GM18505 (cell line): ENCODE data around the gene CD8B.
"Not testable (repeated sequence)": the region's sequence is repeated elsewhere in the genome, so short reads cannot be mapped to it uniquely, and the experiment has no call there.

ENCODE experiments used
- ATAC-seq: cut with Tn5 transposase; IDR thresholded peaks from one replicate; pipeline ENCODE4 v1.9.1; 2021; ENCODE audit not compliant: unreplicated experiment

Gene CD8B

DNA sequence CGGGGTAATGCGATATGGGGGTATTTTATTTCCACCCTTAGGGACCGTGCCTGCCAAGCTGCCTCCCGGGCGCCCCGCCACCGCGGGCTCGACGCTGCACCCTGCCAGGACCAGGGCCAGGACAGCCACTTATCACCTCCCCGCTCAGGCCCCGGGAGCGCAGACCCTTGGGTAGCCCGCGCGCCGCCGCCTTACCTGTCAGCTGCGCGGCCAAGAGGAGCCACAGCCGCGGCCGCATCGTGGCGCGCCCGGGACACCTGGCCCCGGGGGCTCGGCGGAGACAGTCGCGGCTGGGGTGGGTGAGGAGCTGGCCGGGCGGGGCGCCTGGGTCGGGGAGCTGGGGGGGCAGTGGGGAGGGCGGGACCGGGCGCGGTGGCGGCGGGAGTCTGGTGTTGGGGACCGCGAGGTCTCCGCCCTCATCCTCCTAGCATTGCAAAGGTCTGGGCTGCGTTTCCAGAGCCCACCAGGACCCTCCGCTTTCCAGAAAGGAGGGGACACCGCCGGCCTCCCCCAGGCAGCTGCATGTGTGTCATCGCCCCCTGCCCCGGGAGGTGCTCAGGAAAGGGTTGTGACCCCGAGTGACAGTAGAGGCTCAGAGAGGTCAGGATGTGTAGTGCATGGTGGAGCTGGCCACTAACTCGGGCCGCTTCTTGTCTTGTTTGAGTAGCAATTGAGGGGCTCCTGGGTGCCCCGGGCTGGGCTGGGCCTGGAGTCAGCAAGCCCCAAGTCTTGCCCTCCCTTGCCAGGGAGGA, at the start of gene CD8B:
CD8B (minus strand) TSS at position 259 of the 752 bp plus-strand sequence; CDS start at position 238, 21 bp downstream.
- ATAC-seq, result not testable (repeated sequence)

GRCh38 chr2:86905868-86906267, 44.2 kb upstream of the CD8B start:
- not testable (repeated sequence) for ATAC-seq

- not testable (repeated sequence) for ATAC-seq
Measured at GRCh38 chr2:86900687-86901086, 39.0 kb upstream of the CD8B start.

- not testable (repeated sequence) for ATAC-seq
Measured at GRCh38 chr2:86886026-86886425, 24.3 kb upstream of the CD8B start.

- ATAC-seq, result not testable (repeated sequence)
Measured at GRCh38 chr2:86882865-86883264, 21.2 kb upstream of the CD8B start.

- not testable (repeated sequence) for ATAC-seq
Measured at GRCh38 chr2:86882118-86882665, 20.5 kb upstream of the CD8B start.

- not testable (repeated sequence) for ATAC-seq
Measured at GRCh38 chr2:86878986-86879385, 17.3 kb upstream of the CD8B start.

DNA sequence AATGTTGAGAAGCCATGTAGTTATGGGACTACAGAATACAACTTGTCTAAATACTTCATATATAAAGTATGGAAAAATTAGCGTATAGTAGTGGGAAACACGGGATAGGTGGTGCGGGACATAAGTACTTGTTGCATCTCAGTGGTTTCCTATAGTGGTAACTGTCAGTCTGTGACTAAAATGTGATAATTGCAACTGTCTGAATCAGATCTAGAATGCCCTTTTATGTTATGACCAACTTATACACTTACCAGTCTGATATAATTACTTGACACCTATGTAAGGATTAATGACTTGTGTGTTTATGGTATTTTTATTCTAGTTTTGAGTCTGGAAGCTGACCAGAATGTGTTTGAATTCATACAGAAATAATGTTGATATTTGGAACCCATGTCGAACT, 9.3 kb upstream of the CD8B start:
- ATAC-seq, result not testable (repeated sequence)

- ATAC-seq, result not testable (repeated sequence)
Measured at GRCh38 chr2:86868895-86869468, 7.3 kb upstream of the CD8B start.

- ATAC-seq, result not testable (repeated sequence)
Measured at GRCh38 chr2:86862380-86862703, 656 bp upstream of the CD8B start.

DNA sequence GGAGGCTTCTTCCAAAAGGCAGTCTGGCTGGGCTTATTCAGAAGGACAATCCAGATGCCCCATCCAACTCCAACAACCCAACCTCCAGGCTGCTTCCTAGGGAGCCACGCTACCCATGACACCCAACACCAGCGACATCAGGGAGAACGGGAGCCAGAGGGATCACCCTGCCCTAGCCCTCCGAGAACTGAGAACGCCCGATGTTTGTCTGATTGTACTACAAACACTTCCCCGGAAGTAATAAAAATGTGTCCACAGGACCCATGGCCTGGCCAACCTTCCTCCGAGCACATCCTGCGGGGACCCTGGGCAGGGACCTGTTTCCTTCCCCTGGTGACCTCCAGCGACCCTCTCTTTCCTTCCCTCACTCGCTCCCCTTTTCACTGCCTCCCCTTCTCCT, 511 bp downstream of the CD8B start:
- not testable (repeated sequence) for ATAC-seq

GRCh38 chr2:86860573-86860972, 1.1 kb downstream of the CD8B start:
- not testable (repeated sequence) for ATAC-seq

DNA sequence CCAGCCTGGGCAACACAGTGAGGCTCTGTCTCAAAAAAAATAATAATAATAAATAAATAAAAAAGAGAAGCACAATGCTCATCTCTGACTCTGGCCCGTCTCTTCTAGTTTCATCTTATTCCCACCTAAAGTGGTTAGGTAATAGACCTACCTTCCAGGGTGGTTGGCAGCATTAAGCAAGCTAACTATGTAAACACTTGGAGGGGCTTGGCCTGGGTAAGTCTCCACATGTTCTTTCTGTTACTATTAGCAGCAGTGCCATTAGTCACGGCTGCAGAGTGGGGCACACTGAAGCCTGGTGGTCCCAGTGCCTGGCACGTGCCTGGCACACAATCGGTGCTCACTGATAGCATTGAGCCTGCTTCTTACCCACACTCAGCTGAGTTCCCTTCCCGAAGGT, 4.0 kb downstream of the CD8B start:
- ATAC-seq, result not testable (repeated sequence)

DNA sequence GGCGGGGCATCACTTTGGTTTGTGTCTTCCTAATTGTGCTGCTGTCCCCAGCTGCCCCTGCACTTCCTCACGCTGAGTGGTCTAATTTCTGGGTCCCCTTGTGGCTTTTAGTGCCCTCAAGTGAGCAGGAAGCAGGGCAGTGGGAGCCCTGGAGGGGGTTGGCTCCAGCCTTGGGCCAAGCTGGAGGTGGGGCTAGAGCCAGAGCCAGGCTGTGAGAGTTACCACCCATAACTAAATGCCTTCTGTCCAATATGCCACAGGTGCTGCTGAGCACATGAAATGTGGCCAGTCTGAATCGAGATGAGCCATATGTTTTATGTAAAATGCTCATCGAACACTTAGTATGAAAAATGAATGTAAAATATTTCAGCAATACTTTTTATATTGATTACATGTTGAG, 5.2 kb downstream of the CD8B start:
- not testable (repeated sequence) for ATAC-seq

DNA sequence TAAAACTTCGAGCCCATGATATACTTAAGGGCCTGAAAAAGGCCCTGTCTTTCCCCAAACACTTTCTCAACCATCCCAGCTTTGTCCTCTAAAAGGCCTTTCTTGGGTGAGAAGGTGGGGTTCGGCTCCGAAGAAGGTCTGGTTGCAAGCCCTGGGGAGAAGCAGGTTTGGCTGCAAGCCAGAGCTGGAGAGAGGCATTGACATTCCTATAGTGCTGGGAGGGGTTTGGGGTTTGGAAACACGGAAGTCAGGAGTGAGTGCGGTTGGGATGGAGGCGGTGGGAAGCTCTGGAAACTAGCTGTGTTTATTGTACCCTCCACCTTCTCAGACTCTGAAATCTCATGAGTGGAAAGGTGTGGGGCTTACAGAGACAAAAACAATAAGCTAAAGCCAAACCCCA, 5.7 kb downstream of the CD8B start:
- not testable (repeated sequence) for ATAC-seq

- not testable (repeated sequence) for ATAC-seq
Measured at GRCh38 chr2:86851581-86851980, 10.1 kb downstream of the CD8B start.

- ATAC-seq, result not testable (repeated sequence)
Measured at GRCh38 chr2:86842607-86843234, 19.0 kb downstream of the CD8B start.

DNA sequence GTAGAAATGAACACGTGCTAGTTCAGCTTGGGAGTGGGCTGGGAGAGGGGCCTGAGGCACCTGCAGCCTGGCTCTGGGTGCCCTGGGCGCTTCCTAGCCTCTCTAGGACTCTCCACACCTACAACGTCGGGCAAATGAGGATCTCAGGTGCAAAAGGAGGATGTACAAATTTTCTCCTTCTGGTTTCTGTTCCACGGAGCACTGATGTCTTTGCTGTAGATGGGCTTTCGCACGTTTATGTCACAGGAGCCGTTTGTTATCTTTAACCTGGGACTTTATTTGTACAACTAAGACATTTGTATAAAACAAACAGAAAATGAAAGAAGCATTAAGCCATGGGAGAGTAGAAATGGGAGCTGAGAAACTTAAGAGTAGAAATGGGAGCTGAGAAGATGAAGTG, 20.4 kb downstream of the CD8B start:
- ATAC-seq, result not testable (repeated sequence)

- ATAC-seq, result not testable (repeated sequence)
Measured at GRCh38 chr2:86839871-86840548, 21.7 kb downstream of the CD8B start.

DNA sequence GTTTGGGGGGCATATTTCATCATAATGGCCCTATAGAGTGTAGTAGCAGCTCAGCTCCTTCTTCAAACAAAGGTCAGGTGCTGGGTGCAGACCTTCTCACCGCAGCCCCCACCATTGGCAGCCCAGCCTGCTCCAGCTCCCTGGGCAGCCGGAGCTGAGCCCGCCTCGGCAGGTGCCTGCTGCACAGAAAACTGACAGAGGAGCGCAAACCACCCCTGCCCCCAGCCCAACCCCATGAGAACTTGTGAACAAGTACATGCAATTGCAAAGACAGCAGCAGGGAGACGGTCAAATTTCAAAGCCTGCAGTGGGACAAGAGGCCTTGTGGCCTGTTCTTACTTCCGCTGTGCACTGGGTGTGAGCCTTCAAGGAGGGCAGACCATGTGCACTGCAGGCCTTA, 22.2 kb downstream of the CD8B start:
- not testable (repeated sequence) for ATAC-seq

DNA sequence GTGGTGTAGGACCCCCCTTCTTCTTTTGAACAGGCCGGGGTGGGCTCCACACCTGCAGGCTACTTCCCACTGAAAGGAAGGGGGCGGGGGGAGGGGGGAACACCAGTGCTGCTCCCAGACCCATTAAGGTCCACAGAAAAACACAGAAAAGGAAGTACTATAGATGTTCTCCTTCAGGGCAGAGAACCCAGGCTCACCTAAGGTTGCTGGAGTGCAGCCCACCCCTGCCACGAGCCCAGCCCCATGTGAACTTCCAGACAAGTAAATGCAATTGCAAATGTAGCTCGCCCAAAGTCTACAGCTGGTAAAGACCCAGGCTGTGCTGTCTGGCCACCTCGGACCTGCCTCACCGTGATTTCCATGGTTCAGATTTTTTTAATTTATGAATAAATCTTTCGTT, 24.0 kb downstream of the CD8B start:
- ATAC-seq, result not testable (repeated sequence)
